Natural killer cell (primary cell): ENCODE measurements around the gene ADRA2B. TPM values are rescaled to one million over a fixed set of nuclear protein-coding genes. Genes with fewer than 3 reads are reported as not detected.

Experiments used
- ATAC-seq, 3 donors: fragments of 150-1000 bp in 2 of 3; fragments of 200-7000 bp in 1 of 3; cut with Tn5 transposase; 1 replicate in 1 of 3; 2 replicates in 2 of 3; pipeline ENCODE4 v1.10.0; 2021; ENCODE audit warnings: mild to moderate bottlenecking in 2 of 3, moderate library complexity in 2 of 3
- DNase-seq, 2 donors: peaks; one replicate each; pipeline versions ENCODE4 v3.0.0 to v3.0.0-alpha.2; 2013 to 2021; ENCODE audit warnings: mixed read lengths in 1 of 2
- H3K27ac ChIP-seq: one replicate; pipeline ENCODE4 v1.5.1; 2013; ENCODE audit warnings: mild to moderate bottlenecking, low read length
- H3K27me3 ChIP-seq: one replicate; pipeline ENCODE4 v1.6.1; 2013; ENCODE audit warnings: low read length; ENCODE audit not compliant: control insufficient read depth, insufficient read depth
- H3K36me3 ChIP-seq: one replicate; pipeline ENCODE4 v1.6.1; 2013; ENCODE audit warnings: low read length; ENCODE audit not compliant: control insufficient read depth, insufficient read depth
- H3K4me1 ChIP-seq: one replicate; pipeline ENCODE4 v1.6.1; 2013; ENCODE audit warnings: low read length; ENCODE audit not compliant: control insufficient read depth, insufficient read depth
- H3K4me3 ChIP-seq: one replicate; pipeline ENCODE4 v1.5.1; 2013; ENCODE audit warnings: low read length
- H3K9me3 ChIP-seq: one replicate; pipeline ENCODE4 v1.6.1; 2013; ENCODE audit warnings: low read length; ENCODE audit not compliant: control insufficient read depth, insufficient read depth
- H3K27ac Mint-ChIP-seq, 2 donors: one replicate each; pipeline ENCODE4 v1.8.0; 2022; ENCODE audit warnings: mild to moderate bottlenecking in 2 of 2, mixed read lengths in 2 of 2, moderate library complexity in 1 of 2
- H3K27me3 Mint-ChIP-seq, 2 donors: one replicate each; pipeline ENCODE4 v1.8.0; 2022; ENCODE audit warnings: low read depth in 2 of 2, mixed read lengths in 2 of 2
- H3K36me3 Mint-ChIP-seq: one replicate; pipeline ENCODE4 v1.8.0; 2022; ENCODE audit warnings: mixed read lengths
- H3K4me1 Mint-ChIP-seq, 2 donors: one replicate each; pipeline ENCODE4 v1.8.0; 2022; ENCODE audit warnings: mixed read lengths in 2 of 2
- H3K4me3 Mint-ChIP-seq: one replicate; pipeline ENCODE4 v1.8.0; 2022; ENCODE audit warnings: mild to moderate bottlenecking, moderate library complexity, mixed read lengths
- H3K9me3 Mint-ChIP-seq, 2 donors: one replicate each; pipeline ENCODE4 v1.8.0; 2022; ENCODE audit warnings: mixed read lengths in 2 of 2
- CTCF ChIP-seq: fragments of 200-600 bp; IDR thresholded peaks from one replicate; pipeline ENCODE4 v1.8.0; 2022; ENCODE audit warnings: antibody characterized with exemption
- WGBS: methylation state at CpG from one replicate; pipeline ENCODE4 v1.1.7; 2013; ENCODE audit warnings: missing lambda C conversion rate; ENCODE audit not compliant: insufficient coverage; 5-methylcytosine and 5-hydroxymethylcytosine counted together
- intact Hi-C: fragments of 100-400 bp; cut with micrococcal nuclease; formaldehyde crosslinking; loops from one replicate; pipeline ENCODE4 v1.14.2; 2022
- total RNA-seq, 4 donors: library from RNA; stranded (reverse); fragments of 120-200 nt in 1 of 4; gene quantifications; one replicate each; pipeline versions ENCODE4 v1.2.3 to v1.2.4, GENCODE V29; 2013 to 2022

The ADRA2B gene
- total RNA-seq, 3 donors from 2014 or later (not counting 1 experiment from before 2014, with no cell fraction given): 0.18 to 1.3 (median 0.38) TPM

DNA sequence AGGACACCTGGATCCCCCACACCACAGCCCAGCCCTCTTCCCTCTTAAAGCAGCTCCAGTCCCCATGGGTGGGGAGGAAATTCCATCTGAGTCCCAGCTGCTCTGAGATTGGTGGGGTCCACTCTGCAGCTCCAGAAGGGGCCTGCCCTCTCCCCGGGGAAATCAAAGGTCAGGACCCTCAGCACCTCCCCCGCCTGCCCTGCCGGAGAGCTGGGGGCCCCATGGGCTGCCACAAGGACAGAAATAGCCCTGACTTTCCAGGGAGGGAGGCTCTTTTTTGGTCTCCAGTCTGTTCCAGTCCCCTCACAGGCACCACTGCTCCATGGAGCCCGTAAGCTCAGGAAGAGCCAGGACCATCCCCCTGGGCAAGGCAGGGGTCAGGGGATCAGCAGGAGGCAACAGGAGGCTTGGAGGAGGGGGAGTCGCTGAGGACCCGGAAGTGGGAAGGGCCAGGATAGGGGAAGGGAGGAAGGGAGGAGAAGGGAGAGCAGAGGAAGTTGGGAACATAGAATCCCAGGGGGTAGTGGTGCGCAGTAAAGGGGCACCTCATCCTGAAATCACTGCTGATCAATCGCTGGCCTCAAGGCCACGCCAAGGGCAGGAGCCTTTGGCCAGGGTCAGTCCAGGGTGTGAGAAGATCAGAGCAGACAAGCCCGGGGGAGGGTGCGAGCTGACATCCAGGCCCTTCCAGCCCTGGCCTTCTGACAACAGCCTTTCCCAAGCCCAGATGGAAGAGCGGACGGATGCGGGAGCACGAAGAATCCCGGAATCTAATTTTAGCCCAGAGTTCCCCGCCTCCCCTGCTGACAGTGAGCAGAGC is 7.6 kb downstream of the ADRA2B start:
- Histone ChIP-seq H3K27ac (no peak overlapping the region), H3K9me3 (peaks cover 18% of the 10 kb centered on the region), H3K4me1 (no peaks in the 10 kb centered on the region), H3K27me3 (no peaks in the 10 kb centered on the region), H3K36me3 (no peaks in the 10 kb centered on the region), H3K4me3 (no peak overlapping the region)
- DNase-seq: no peak
- intact Hi-C loops: no loop called here
- Mint-ChIP-seq H3K4me3 (no peak overlapping the region), H3K36me3 (no peaks in the 10 kb centered on the region), H3K9me3 (peaks cover 0 to 3% of the 10 kb centered on the region in 2 donors), H3K27me3 (peaks cover 0 to 3% of the 10 kb centered on the region in 2 donors), H3K4me1 (no peaks in the 10 kb centered on the region), H3K27ac (no peak overlapping the region)
- ATAC-seq: no peak
- no peak for TF ChIP-seq CTCF
- 77% methylated on average over 17 of the region's 17 CpGs for WGBS

DNA sequence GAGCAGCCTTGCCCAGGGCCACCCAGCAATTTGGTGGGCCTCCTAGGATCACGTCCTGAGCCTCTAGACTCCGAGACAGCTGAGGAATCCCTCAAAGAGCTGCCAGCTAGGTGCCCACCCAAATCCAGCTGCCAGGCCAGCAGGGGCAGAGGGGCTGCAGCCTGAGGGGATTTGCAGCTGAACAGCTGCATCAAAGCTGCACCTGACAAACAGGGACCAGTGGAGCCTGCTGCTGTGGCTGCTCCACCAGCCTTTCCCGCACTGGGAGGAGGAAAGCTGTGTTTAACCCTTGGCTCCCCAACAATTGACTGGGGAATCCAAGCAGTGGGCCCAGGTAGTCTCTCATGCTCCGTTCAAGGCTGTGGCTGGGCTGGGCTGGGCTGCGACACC is 8.2 kb downstream of the ADRA2B start:
- intact Hi-C loops: no loop called here
- H3K27ac ChIP-seq: no peak overlapping the region

DNA sequence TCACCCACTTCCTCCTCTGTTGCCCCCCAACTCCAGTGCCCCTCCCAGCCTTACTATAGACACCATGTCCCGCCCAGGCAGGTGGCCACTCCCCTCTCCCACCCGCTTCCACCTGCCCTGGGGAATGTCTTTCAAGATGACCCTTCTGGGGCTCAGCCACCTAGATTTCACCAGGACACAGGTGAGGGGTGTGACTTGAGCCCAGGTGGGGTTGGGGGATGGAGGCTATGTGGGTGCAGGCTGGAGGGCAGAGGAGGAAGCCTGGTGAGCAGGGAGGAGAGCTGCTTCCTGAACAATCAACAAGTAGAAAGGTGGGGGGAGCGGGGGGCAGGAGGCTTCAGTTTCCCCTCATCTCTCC is 8.7 kb downstream of the ADRA2B start:
- no peak for TF ChIP-seq CTCF
- WGBS: 79% methylated on average over 2 of the region's 3 CpGs
- intact Hi-C loops: no loop called here
- Mint-ChIP-seq H3K27ac (no peak overlapping the region), H3K4me3 (no peak overlapping the region), H3K36me3 (no peaks in the 10 kb centered on the region), H3K4me1 (no peaks in the 10 kb centered on the region), H3K27me3 (peaks cover 0 to 3% of the 10 kb centered on the region in 2 donors), H3K9me3 (peaks cover 0 to 3% of the 10 kb centered on the region in 2 donors)
- H3K4me3 ChIP-seq: no peak overlapping the region
- DNase-seq: no peak
- H3K4me1 ChIP-seq: no peaks in the 10 kb centered on the region
- no peak overlapping the region for H3K27ac ChIP-seq
- ATAC-seq: no peak
- H3K36me3 ChIP-seq: no peaks in the 10 kb centered on the region
- no peaks in the 10 kb centered on the region for H3K27me3 ChIP-seq
- peaks cover 18% of the 10 kb centered on the region for H3K9me3 ChIP-seq

More for the DNA sequence above, 8.2 kb downstream of the ADRA2B start:
- 58% methylated on average over 4 of the region's 5 CpGs for WGBS
- H3K4me3 ChIP-seq: no peak overlapping the region
- no peak overlapping the region for H3K27ac Mint-ChIP-seq
- peaks cover 0 to 3% of the 10 kb centered on the region in 2 donors for H3K27me3 Mint-ChIP-seq
- H3K27me3 ChIP-seq: no peaks in the 10 kb centered on the region
- no peaks in the 10 kb centered on the region for H3K36me3 ChIP-seq
- peaks cover 0 to 3% of the 10 kb centered on the region in 2 donors for H3K9me3 Mint-ChIP-seq
- H3K9me3 ChIP-seq: peaks cover 18% of the 10 kb centered on the region
- DNase-seq (no peak), ATAC-seq (no peak)
- no peaks in the 10 kb centered on the region for H3K4me1 ChIP-seq
- no peak overlapping the region for H3K4me3 Mint-ChIP-seq
- H3K4me1 Mint-ChIP-seq: no peaks in the 10 kb centered on the region
- no peaks in the 10 kb centered on the region for H3K36me3 Mint-ChIP-seq
- no peak for TF ChIP-seq CTCF
